Panc1 (cell line): ENCODE results near the gene PPM1H.

Experiments
- CTCF ChIP-seq: fragments of 450-650 bp; IDR thresholded peaks from 2 replicates; pipeline ENCODE4 v1.5.1; 2017; ENCODE audit warnings: mild to moderate bottlenecking
- POLR2AphosphoS5 ChIP-seq: IDR thresholded peaks from 2 replicates; pipeline ENCODE4 v1.6.1; 2012; ENCODE audit warnings: mild to moderate bottlenecking, low read depth, low read length, moderate library complexity

DNA sequence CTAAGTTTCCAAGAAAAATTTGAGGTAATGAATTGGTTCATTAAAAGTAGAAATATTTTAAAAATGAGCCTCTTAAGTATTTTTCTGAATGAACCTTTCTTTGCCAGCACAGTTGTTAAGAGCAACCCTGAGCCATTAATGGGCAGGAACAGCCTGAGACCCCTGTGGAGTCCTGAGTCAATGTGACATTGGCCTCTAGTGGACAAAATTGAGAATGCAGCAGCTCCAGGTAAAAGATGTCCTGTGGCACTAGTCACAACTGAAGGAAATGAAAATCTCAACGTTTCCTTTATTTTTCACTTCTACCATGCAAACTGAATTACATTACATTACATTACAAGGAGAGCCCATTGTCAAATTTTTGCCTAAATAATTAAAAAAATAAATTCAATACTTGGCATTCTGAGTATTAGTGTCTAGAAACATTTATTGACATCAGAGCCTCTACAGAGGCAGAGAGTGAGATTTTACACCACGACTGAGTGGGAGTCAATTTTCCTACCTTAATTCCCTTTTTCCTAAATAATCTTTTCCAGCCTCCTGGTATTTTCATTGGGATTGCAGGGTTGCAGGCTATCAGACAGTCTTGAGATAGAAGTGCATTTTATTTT lies 135.7 kb downstream of the PPM1H start:
- TF ChIP-seq CTCF: peak; percentile 96
- no peak for TF ChIP-seq POLR2AphosphoS5
